Hematopoietic multipotent progenitor cell (in vitro differentiated cells): ENCODE data around the gene ANKRD55. TPM values are rescaled to one million over a fixed set of nuclear protein-coding genes. Genes with fewer than 3 reads are reported as not detected.
"Not testable (repeated sequence)": the region's sequence is repeated elsewhere in the genome, so short reads cannot be mapped to it uniquely, and the experiment has no call there.

ENCODE experiments used
- DNase-seq, 3 donors: peaks; one replicate each; pipeline ENCODE4 v3.0.0-alpha.2; 2011 to 2015; ENCODE audit warnings: low read depth in 2 of 3, low spot score in 2 of 3
- total RNA-seq: library from RNA; depleted of rRNA; stranded (reverse); fragments of >200 nt; gene quantifications from one replicate; pipeline ENCODE4 v1.2.3, GENCODE V29; 2012

Gene ANKRD55
- total RNA-seq, 1 donor = under 0.01 TPM

- no peak for DNase-seq
Measured at GRCh38 chr5:56172241-56172640, 60.9 kb downstream of the ANKRD55 start.

GRCh38 chr5:56170557-56170956 is 62.6 kb downstream of the ANKRD55 start:
- DNase-seq = no peak

- no peak for DNase-seq
Measured at GRCh38 chr5:56169949-56170348, 63.2 kb downstream of the ANKRD55 start.

- no peak for DNase-seq
Measured at GRCh38 chr5:56169281-56169680, 63.8 kb downstream of the ANKRD55 start.

- no peak for DNase-seq
Measured at GRCh38 chr5:56168066-56168478, 65.1 kb downstream of the ANKRD55 start.

- DNase-seq = no peak
Measured at GRCh38 chr5:56167519-56167918, 65.6 kb downstream of the ANKRD55 start.

GRCh38 chr5:56166671-56167385 is 66.3 kb downstream of the ANKRD55 start:
- DNase-seq = no peak

- DNase-seq = no peak
Measured at GRCh38 chr5:56164376-56164775, 68.8 kb downstream of the ANKRD55 start.

GRCh38 chr5:56161927-56162326 is 71.2 kb downstream of the ANKRD55 start:
- no peak for DNase-seq

GRCh38 chr5:56161439-56161823 is 71.7 kb downstream of the ANKRD55 start:
- peak in 1 of 3 donors; percentile 16 for DNase-seq

- no peak for DNase-seq
Measured at GRCh38 chr5:56160723-56161438, 72.2 kb downstream of the ANKRD55 start.

- DNase-seq = no peak
Measured at GRCh38 chr5:56159521-56159947, 73.6 kb downstream of the ANKRD55 start.

- DNase-seq = no peak
Measured at GRCh38 chr5:56158331-56158960, 74.7 kb downstream of the ANKRD55 start.

GRCh38 chr5:56157191-56157621 is 75.9 kb downstream of the ANKRD55 start:
- DNase-seq = not testable (repeated sequence)

GRCh38 chr5:56156585-56157190 is 76.4 kb downstream of the ANKRD55 start:
- DNase-seq = peak in 2 of 3 donors; percentile 49 to 77

- peak in 2 of 3 donors; percentile 35 to 67 for DNase-seq
Measured at GRCh38 chr5:56155992-56156584, 77.0 kb downstream of the ANKRD55 start.

GRCh38 chr5:56154732-56155484 is 78.2 kb downstream of the ANKRD55 start:
- peak in 1 of 3 donors; percentile 50 for DNase-seq

GRCh38 chr5:56152437-56152836 is 80.7 kb downstream of the ANKRD55 start:
- no peak for DNase-seq

- DNase-seq = not testable (repeated sequence)
Measured at GRCh38 chr5:56150756-56151155, 82.4 kb downstream of the ANKRD55 start.

- no peak for DNase-seq
Measured at GRCh38 chr5:56148453-56148971, 84.6 kb downstream of the ANKRD55 start.
